Measurements from ENCODE around the gene EFHC1. TPM values are rescaled to one million over a fixed set of nuclear protein-coding genes. Genes with fewer than 3 reads are reported as not detected.

Gene EFHC1
- polyA plus RNA-seq, 1 donor (not counting 4 experiments of a cell fraction or from before 2014, with no cell fraction given): 20.5 TPM

DNA sequence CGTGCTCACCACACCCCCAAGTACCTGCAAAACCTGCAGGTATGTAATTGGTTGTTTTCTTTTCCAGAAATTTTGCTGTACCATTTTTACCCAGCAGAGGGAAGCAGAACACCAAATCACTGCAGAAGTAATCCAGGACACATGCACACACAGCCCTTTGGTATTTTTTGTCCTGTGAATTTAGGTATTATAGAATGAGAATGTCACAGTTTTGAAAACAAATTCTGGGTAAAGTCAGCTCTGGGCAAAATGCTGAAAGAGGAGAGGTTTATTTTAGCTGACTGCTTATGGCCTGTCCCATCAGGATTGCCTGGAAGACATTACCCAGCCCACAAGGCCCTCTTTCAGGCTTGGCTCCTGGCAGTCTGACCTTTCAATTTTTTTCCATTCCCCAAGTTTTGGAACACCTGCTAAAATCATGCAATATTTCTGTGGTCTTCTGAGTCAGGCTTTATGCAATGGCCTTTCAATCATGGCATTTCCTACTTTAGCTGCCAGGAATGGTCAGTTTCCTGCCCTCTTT, 3.5 kb upstream of the EFHC1 start:
- Histone ChIP-seq H4K20me1 (ENCODE audit: control insufficient read depth, extremely low read depth, insufficient read depth, low read length) (no peaks in the 10 kb centered on the region), H3K79me2 (ENCODE audit: control insufficient read depth, insufficient read depth, low read length) (peaks cover 1% of the 10 kb centered on the region), H2AFZ (ENCODE audit: control insufficient read depth, low read length) (no peak overlapping the region), H3K9ac (ENCODE audit: control insufficient read depth, extremely low read depth, insufficient read depth, low read length) (no peak overlapping the region), H3K9me3 (ENCODE audit: control insufficient read depth, low read depth, low read length) (no peaks in the 10 kb centered on the region), H3K4me1 (ENCODE audit: control insufficient read depth, extremely low read depth, insufficient read depth, low read length) (peaks cover 26% of the 10 kb centered on the region), H3K4me3 (ENCODE audit: control insufficient read depth in 2 of 3, extremely low read depth in 1 of 3, insufficient read depth in 2 of 3, low read depth in 1 of 3, low read length in 3 of 3) (no peak overlapping the region), H3K27ac (ENCODE audit: control insufficient read depth, insufficient read depth, low read length) (no peak overlapping the region), H3K36me3 (ENCODE audit: control insufficient read depth in 2 of 2, extremely low read depth in 1 of 2, insufficient read depth in 2 of 2, low read length in 2 of 2) (no peaks in the 10 kb centered on the region), H3K27me3 (ENCODE audit: control insufficient read depth, extremely low read depth, insufficient read depth, low read length) (no peaks in the 10 kb centered on the region), H3K4me2 (ENCODE audit: control insufficient read depth, extremely low read depth, insufficient read depth, low read depth, low read length) (no peak overlapping the region), H3K9me1 (ENCODE audit: control insufficient read depth, extremely low read depth, insufficient read depth, low read length) (no peaks in the 10 kb centered on the region)
- dilution Hi-C loops (cut with MboI; ENCODE audit: extremely low pct_ligation_motif_present, low sequenced_read_pairs): loop anchor here (25.0 kb wide), 1 partner anchor 246 kb away; the partner anchor contains the start of gene TMEM14A
- FAIRE-seq (peak; percentile 41), DNase-seq (ENCODE audit: low read depth, low spot score) (no peak)
- TF ChIP-seq, protein P1, sequence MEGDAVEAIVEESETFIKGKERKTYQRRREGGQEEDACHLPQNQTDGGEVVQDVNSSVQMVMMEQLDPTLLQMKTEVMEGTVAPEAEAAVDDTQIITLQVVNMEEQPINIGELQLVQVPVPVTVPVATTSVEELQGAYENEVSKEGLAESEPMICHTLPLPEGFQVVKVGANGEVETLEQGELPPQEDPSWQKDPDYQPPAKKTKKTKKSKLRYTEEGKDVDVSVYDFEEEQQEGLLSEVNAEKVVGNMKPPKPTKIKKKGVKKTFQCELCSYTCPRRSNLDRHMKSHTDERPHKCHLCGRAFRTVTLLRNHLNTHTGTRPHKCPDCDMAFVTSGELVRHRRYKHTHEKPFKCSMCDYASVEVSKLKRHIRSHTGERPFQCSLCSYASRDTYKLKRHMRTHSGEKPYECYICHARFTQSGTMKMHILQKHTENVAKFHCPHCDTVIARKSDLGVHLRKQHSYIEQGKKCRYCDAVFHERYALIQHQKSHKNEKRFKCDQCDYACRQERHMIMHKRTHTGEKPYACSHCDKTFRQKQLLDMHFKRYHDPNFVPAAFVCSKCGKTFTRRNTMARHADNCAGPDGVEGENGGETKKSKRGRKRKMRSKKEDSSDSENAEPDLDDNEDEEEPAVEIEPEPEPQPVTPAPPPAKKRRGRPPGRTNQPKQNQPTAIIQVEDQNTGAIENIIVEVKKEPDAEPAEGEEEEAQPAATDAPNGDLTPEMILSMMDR (optimal IDR thresholded peaks at IDR 0.05 in 1 of 3, IDR thresholded peaks at IDR 0.05 in 1 of 3, conservative IDR thresholded peaks at IDR 0.05 in 1 of 3; ENCODE audit: extremely low read depth in 1 of 3, insufficient read depth in 2 of 3, low read length in 3 of 3): peak; percentile 62 to 80 (median 69)
- no peak for TF ChIP-seq EZH2 (IDR thresholded peaks at IDR 0.05; ENCODE audit: low read length)

DNA sequence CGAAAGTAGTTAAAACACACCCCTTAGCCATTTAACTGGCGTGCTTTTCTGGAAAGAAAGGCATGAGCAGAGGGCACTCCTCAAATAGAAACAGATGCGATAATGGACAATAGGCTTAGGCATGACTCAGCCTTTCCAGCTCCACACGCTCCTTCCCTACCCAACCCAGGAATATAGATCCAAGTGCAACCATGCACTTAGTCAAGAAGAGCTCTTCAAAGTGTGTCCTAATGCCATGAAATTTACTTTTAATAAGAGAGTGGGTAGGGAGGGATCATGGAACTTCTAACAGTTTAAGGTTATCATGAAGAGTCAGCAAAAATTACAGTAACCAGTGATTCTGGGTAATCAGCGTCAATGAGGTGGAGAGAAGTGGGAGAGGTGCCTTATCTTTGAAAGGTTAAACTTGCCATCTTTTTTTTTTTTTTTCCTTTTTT, 2.4 kb upstream of the EFHC1 start:
- peaks cover 1% of the 10 kb centered on the region for H3K79me2 ChIP-seq (ENCODE audit: control insufficient read depth, insufficient read depth, low read length)
- dilution Hi-C loops (cut with MboI; ENCODE audit: extremely low pct_ligation_motif_present, low sequenced_read_pairs): loop anchor here (25.0 kb wide), 1 partner anchor 245 kb away; the partner anchor contains the start of gene TMEM14A
- TF ChIP-seq EZH2 (IDR thresholded peaks at IDR 0.05; ENCODE audit: low read length): no peak
- TF ChIP-seq, protein P1 (optimal IDR thresholded peaks at IDR 0.05 in 1 of 3, IDR thresholded peaks at IDR 0.05 in 1 of 3, conservative IDR thresholded peaks at IDR 0.05 in 1 of 3; ENCODE audit: extremely low read depth in 1 of 3, insufficient read depth in 2 of 3, low read length in 3 of 3): no peak
- DNase-seq (ENCODE audit: low read depth, low spot score) (no peak), FAIRE-seq (no peak)
- H3K4me2 ChIP-seq (ENCODE audit: control insufficient read depth, extremely low read depth, insufficient read depth, low read depth, low read length): no peak overlapping the region
- H4K20me1 ChIP-seq (ENCODE audit: control insufficient read depth, extremely low read depth, insufficient read depth, low read length): no peaks in the 10 kb centered on the region
- H2AFZ ChIP-seq (ENCODE audit: control insufficient read depth, low read length): no peak overlapping the region
- H3K27ac ChIP-seq (ENCODE audit: control insufficient read depth, insufficient read depth, low read length): no peak overlapping the region
- no peaks in the 10 kb centered on the region for H3K27me3 ChIP-seq (ENCODE audit: control insufficient read depth, extremely low read depth, insufficient read depth, low read length)
- peaks cover 26% of the 10 kb centered on the region for H3K4me1 ChIP-seq (ENCODE audit: control insufficient read depth, extremely low read depth, insufficient read depth, low read length)
- H3K4me3 ChIP-seq (ENCODE audit: control insufficient read depth in 2 of 3, extremely low read depth in 1 of 3, insufficient read depth in 2 of 3, low read depth in 1 of 3, low read length in 3 of 3): no peak overlapping the region
- H3K9me1 ChIP-seq (ENCODE audit: control insufficient read depth, extremely low read depth, insufficient read depth, low read length): no peaks in the 10 kb centered on the region
- H3K9me3 ChIP-seq (ENCODE audit: control insufficient read depth, low read depth, low read length): no peaks in the 10 kb centered on the region
- H3K36me3 ChIP-seq (ENCODE audit: control insufficient read depth in 2 of 2, extremely low read depth in 1 of 2, insufficient read depth in 2 of 2, low read length in 2 of 2): no peaks in the 10 kb centered on the region
- no peak overlapping the region for H3K9ac ChIP-seq (ENCODE audit: control insufficient read depth, extremely low read depth, insufficient read depth, low read length)

Data from keratinocyte (primary cell).